A673 (cell line): Measurements from ENCODE around the gene DCP1A. TPM values are rescaled to one million over a fixed set of nuclear protein-coding genes. Genes with fewer than 3 reads are reported as not detected.
"Not testable (repeated sequence)": the region's sequence is repeated elsewhere in the genome, so short reads cannot be mapped to it uniquely, and the experiment has no call there.

Source experiments
- BruUV-seq: library from RNA; stranded (reverse); fragments of 400-500 nt; replicated peaks from 2 replicates; lab custom pipeline; 2021; lab: Mats Ljungman, UMichigan
- CTCF ChIA-PET: fragments of 300-600 bp; sonication (Branson Sonifier 250); formaldehyde crosslinking; loops from one replicate; lab custom pipeline; 2022; ENCODE audit warnings: antibody characterized with exemption; lab: Charles Lee
- POLR2A ChIA-PET: fragments of 300-600 bp; sonication (Branson Sonifier 250); formaldehyde crosslinking; loops from one replicate; lab custom pipeline; 2022; ENCODE audit warnings: antibody characterized with exemption; ENCODE audit not compliant: low non-redundant PET; lab: Charles Lee
- DNase-seq: peaks from one replicate; pipeline ENCODE4 v3.0.0-alpha.2; 2015; ENCODE audit warnings: low spot score
- H3K27ac ChIP-seq: fragments of 200-600 bp; sonication (generic); 2 replicates; pipeline ENCODE4 v1.5.1; 2016; ENCODE audit warnings: mixed run types, low read depth, mild to moderate bottlenecking, mixed read lengths, antibody characterized with exemption, low read length; ENCODE audit not compliant: poor library complexity, severe bottlenecking
- H3K27me3 ChIP-seq: fragments of 200-600 bp; sonication (generic); replicated peaks from 2 replicates; pipeline ENCODE4 v1.6.1; 2017; ENCODE audit warnings: mixed run types, low read depth, mild to moderate bottlenecking, mixed read lengths, antibody characterized with exemption, low read length; ENCODE audit not compliant: insufficient read depth, poor library complexity
- H3K36me3 ChIP-seq: fragments of 200-600 bp; sonication (generic); 2 replicates; pipeline ENCODE4 v1.6.1; 2016; ENCODE audit warnings: mixed run types, mild to moderate bottlenecking, mixed read lengths, antibody characterized with exemption, low read length; ENCODE audit not compliant: insufficient read depth, poor library complexity, severe bottlenecking
- H3K4me1 ChIP-seq: fragments of 200-600 bp; sonication (generic); 2 replicates; pipeline ENCODE4 v1.6.1; 2017; ENCODE audit warnings: mixed run types, mild to moderate bottlenecking, mixed read lengths, antibody characterized with exemption, low read length; ENCODE audit not compliant: insufficient read depth, poor library complexity, severe bottlenecking
- H3K4me3 ChIP-seq: fragments of 200-600 bp; sonication (generic); 2 replicates; pipeline ENCODE4 v1.5.1; 2016; ENCODE audit warnings: low read depth, mixed run types, mild to moderate bottlenecking, mixed read lengths, low read length; ENCODE audit not compliant: poor library complexity, severe bottlenecking
- H3K9me3 ChIP-seq: fragments of 200-600 bp; sonication (generic); 2 replicates; pipeline ENCODE4 v1.6.1; 2016; ENCODE audit warnings: mixed run types, low read depth, mild to moderate bottlenecking, mixed read lengths, antibody characterized with exemption, low read length; ENCODE audit not compliant: poor library complexity, severe bottlenecking
- CTCF ChIP-seq: fragments of 300-800, 200-600 bp; sonication (generic); conservative IDR thresholded peaks from 2 replicates; pipeline ENCODE4 v1.5.1; 2017; ENCODE audit warnings: low read depth, mild to moderate bottlenecking, antibody characterized with exemption, low read length, moderate library complexity, mixed read lengths
- EZH2 ChIP-seq: fragments of 200-600 bp; sonication (generic); IDR thresholded peaks from 2 replicates; pipeline ENCODE4 v1.6.1; 2017; ENCODE audit warnings: borderline replicate concordance, low read depth, mild to moderate bottlenecking, mixed read lengths, antibody characterized with exemption, low read length; ENCODE audit not compliant: poor library complexity, severe bottlenecking
- intact Hi-C: fragments of 100-400 bp; cut with micrococcal nuclease; formaldehyde crosslinking; loops from one replicate; pipeline ENCODE4 v1.10.0; 2022; ENCODE audit not compliant: unreplicated experiment
- total RNA-seq: library from RNA; stranded (reverse); gene quantifications from 2 replicates; pipeline ENCODE4 v1.2.3, GENCODE V29; 2021

The DCP1A gene
- total RNA-seq, 1 experiment from 2014 or later = 13.1 TPM

GRCh38 chr3:53329897-53330296 lies 17.4 kb downstream of the DCP1A start:
- no peak overlapping the region for H3K4me3 ChIP-seq
- no TSS peak for BruUV-seq
- H3K36me3 ChIP-seq = peaks cover 2% of the 10 kb centered on the region
- TF ChIP-seq CTCF = no peak
- no peak for TF ChIP-seq EZH2
- no peak for DNase-seq
- CTCF ChIA-PET = no interaction called here
- H3K9me3 ChIP-seq = no peaks in the 10 kb centered on the region
- POLR2A ChIA-PET = no interaction called here
- intact Hi-C loops = no loop called here
- H3K4me1 ChIP-seq = no peaks in the 10 kb centered on the region
- no peak overlapping the region for H3K27ac ChIP-seq
- no peaks in the 10 kb centered on the region for H3K27me3 ChIP-seq

- Histone ChIP-seq H3K4me1 (no peaks in the 10 kb centered on the region), H3K36me3 (peaks cover 2% of the 10 kb centered on the region), H3K27me3 (no peaks in the 10 kb centered on the region), H3K4me3 (no peak overlapping the region), H3K9me3 (no peaks in the 10 kb centered on the region), H3K27ac (no peak overlapping the region)
- TF ChIP-seq CTCF (no peak), EZH2 (no peak)
- no peak for DNase-seq
- no TSS peak for BruUV-seq
- ChIA-PET CTCF (no interaction called here), POLR2A (no interaction called here)
- intact Hi-C loops = no loop called here
Observed at GRCh38 chr3:53328746-53329145, 18.6 kb downstream of the DCP1A start.

GRCh38 chr3:53327986-53328385 lies 19.4 kb downstream of the DCP1A start:
- CTCF ChIA-PET, H3K36me3 ChIP-seq, DNase-seq, POLR2A ChIA-PET, H3K27me3 ChIP-seq, H3K27ac ChIP-seq, intact Hi-C loops, H3K4me1 ChIP-seq, BruUV-seq, H3K4me3 ChIP-seq, H3K9me3 ChIP-seq: not testable (repeated sequence)

- intact Hi-C loops = no loop called here
- H3K27ac ChIP-seq = no peak overlapping the region
- H3K9me3 ChIP-seq = no peaks in the 10 kb centered on the region
- no peaks in the 10 kb centered on the region for H3K27me3 ChIP-seq
- ChIA-PET POLR2A (no interaction called here), CTCF (no interaction called here)
- BruUV-seq = no TSS peak
- peaks cover 2% of the 10 kb centered on the region for H3K36me3 ChIP-seq
- no peak overlapping the region for H3K4me3 ChIP-seq
- TF ChIP-seq EZH2 (no peak), CTCF (no peak)
- no peaks in the 10 kb centered on the region for H3K4me1 ChIP-seq
- DNase-seq = no peak
Observed at GRCh38 chr3:53324105-53324504, 23.2 kb downstream of the DCP1A start.
